SH-SY5Y (cell line): ENCODE results near the gene MOK.

ENCODE experiments used
- GATA2 ChIP-seq: IDR thresholded peaks from 2 replicates; pipeline ENCODE4 v1.6.1; 2011; ENCODE audit warnings: mild to moderate bottlenecking, low read depth, low read length
- GATA3 ChIP-seq: IDR thresholded peaks from 2 replicates; pipeline ENCODE4 v1.6.1; 2011; ENCODE audit warnings: low read depth, mild to moderate bottlenecking, low read length, moderate library complexity

DNA sequence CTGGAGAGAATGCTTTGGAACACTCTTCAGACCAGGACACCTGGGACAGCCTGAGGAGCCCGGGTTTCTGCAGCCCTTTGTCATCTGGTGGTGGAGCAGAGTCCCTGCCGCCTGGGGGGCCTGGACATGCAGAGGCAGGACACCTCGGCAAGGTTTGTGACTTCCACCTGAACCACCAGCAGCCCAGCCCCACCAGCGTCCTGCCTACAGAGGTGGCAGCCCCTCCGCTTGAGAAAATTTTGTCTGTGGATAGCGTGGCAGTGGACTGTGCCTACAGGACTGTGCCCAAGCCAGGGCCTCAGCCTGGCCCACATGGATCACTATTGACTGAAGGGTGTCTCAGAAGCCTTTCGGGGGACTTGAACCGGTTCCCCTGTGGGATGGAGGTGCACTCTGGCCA, 36.6 kb upstream of the MOK start:
- TF ChIP-seq GATA2 (no peak), GATA3 (no peak)
